Measurements from ENCODE around the gene CDC42EP3. TPM values are rescaled to one million over a fixed set of nuclear protein-coding genes. Genes with fewer than 3 reads are reported as not detected.

Gene CDC42EP3
- polyA plus RNA-seq, 2 of the 4 experiments (the other 2 are of a cell fraction) = 23.8 to 39.1 TPM

GRCh38 chr2:37619959-37620300 lies 51.5 kb downstream of the CDC42EP3 start:
- no peak for DNase-seq (ENCODE audit: low read depth in 1 of 2, low spot score in 1 of 2)
- FAIRE-seq = no peak
- Histone ChIP-seq H3K4me1 (peaks cover 7% of the 10 kb centered on the region; the same call in 1 of the 3 replicates), H3K4me3 (no peak overlapping the region), H3K9me3 (no peaks in the 10 kb centered on the region), H3K4me2 (no peak overlapping the region), H3K27ac (no peak overlapping the region)
- no peak for ATAC-seq
- no peak for TF ChIP-seq EP300 (IDR thresholded peaks at IDR 0.05)
- TF ChIP-seq POLR2AphosphoS2 (conservative IDR thresholded peaks at IDR 0.05; ENCODE audit: low read length) = no peak
- no peak for TF ChIP-seq GATA3 (IDR thresholded peaks at IDR 0.05; ENCODE audit: borderline replicate concordance)
- no peak for TF ChIP-seq JUNB (IDR thresholded peaks at IDR 0.05)
- no peak for TF ChIP-seq REST (IDR thresholded peaks at IDR 0.05)
- no peak for TF ChIP-seq RAD21 (conservative IDR thresholded peaks at IDR 0.05 in 1 of 2, IDR thresholded peaks at IDR 0.05 in 1 of 2)
- no peak for TF ChIP-seq ELK1 (IDR thresholded peaks at IDR 0.05; ENCODE audit: low read depth, low read length)
- no peak for TF ChIP-seq HOXA7 (CRISPR knock-in tag; IDR thresholded peaks at IDR 0.05)
- no peak for TF ChIP-seq RNF2 (IDR thresholded peaks at IDR 0.05; ENCODE audit: borderline replicate concordance, low read depth)
- no peak for TF ChIP-seq EHMT2 (IDR thresholded peaks at IDR 0.05; ENCODE audit: low read depth)
- TF ChIP-seq CHD2 (IDR thresholded peaks at IDR 0.05; ENCODE audit: low read length, partially characterized antibody) = no peak
- TF ChIP-seq SREBF2 (IDR thresholded peaks at IDR 0.05) = no peak
- TF ChIP-seq MAFK (IDR thresholded peaks at IDR 0.05; ENCODE audit: partially characterized antibody) = no peak
- TF ChIP-seq MYC (IDR thresholded peaks at IDR 0.05; ENCODE audit: borderline replicate concordance, low read length) = no peak
- TF ChIP-seq ZFP36 (IDR thresholded peaks at IDR 0.05; ENCODE audit: borderline replicate concordance, partially characterized antibody) = no peak
- TF ChIP-seq RCOR1 (IDR thresholded peaks at IDR 0.05; ENCODE audit: low read depth, low read length) = no peak
- ChIA-PET CTCF (interaction anchor here (1.1 to 5.9 kb wide), 6 partner anchors 9 to 257 kb away, joined by 3 to 19 read pairs (median 8); no protein-coding TSS in a partner anchor), POLR2A (no interaction called here)

GRCh38 chr2:37619230-37619958 lies 52.0 kb downstream of the CDC42EP3 start:
- FAIRE-seq (no peak), DNase-seq (ENCODE audit: low read depth in 1 of 2, low spot score in 1 of 2) (no peak), ATAC-seq (no peak)
- ChIA-PET CTCF (interaction anchor here (1.1 to 5.9 kb wide), 7 partner anchors 9 to 258 kb away, joined by 3 to 19 read pairs (median 7); no protein-coding TSS in a partner anchor), POLR2A (no interaction called here)
- no peaks in the 10 kb centered on the region for H3K9me3 ChIP-seq
- no peak overlapping the region for H3K4me3 ChIP-seq
- no peak overlapping the region for H3K27ac ChIP-seq
- peaks cover 4% of the 10 kb centered on the region; the same call in 1 of the 3 replicates for H3K4me1 ChIP-seq
- H3K4me2 ChIP-seq = no peak overlapping the region
- WGBS (ENCODE audit: missing lambda C conversion rate) = 67% methylated on average over 7 of the region's 7 CpGs
- TF ChIP-seq RAD21 (conservative IDR thresholded peaks at IDR 0.05 in 1 of 2, IDR thresholded peaks at IDR 0.05 in 1 of 2) = no peak
- TF ChIP-seq HDAC2 (IDR thresholded peaks at IDR 0.05) = no peak
- no peak for TF ChIP-seq SMC3 (IDR thresholded peaks at IDR 0.05)
- TF ChIP-seq ZSCAN20 (CRISPR knock-in tag; IDR thresholded peaks at IDR 0.05) = no peak
- TF ChIP-seq ATOH8 (CRISPR knock-in tag; IDR thresholded peaks at IDR 0.05; ENCODE audit: low read depth) = no peak
- TF ChIP-seq CTCF (IDR thresholded peaks at IDR 0.05) = no peak
- TF ChIP-seq POLR2A (IDR thresholded peaks at IDR 0.05; ENCODE audit: low read length) = no peak

Data from A549 (cell line).